ENCODE results near the gene SPATA20.

- TF ChIP-seq CTCF (conservative IDR thresholded peaks at IDR 0.05; ENCODE audit: low read depth, low read length): no peak
- TF ChIP-seq EZH2 (IDR thresholded peaks at IDR 0.05; ENCODE audit: borderline replicate concordance, low read depth, low read length, poor library complexity, severe bottlenecking): no peak
These were observed 17.1 kb upstream of the SPATA20 start for GRCh38 chr17:50529849-50530248.

All from A673 (cell line).